Stimulated activated CD8-positive, alpha-beta memory T cell treated with anti-CD3 and anti-CD28 coated beads, Interleukin-15, amount 100 ng/mL, for 1 hour (primary cell): ENCODE data around the gene IL9R.
"Not testable (repeated sequence)": the region's sequence is repeated elsewhere in the genome, so short reads cannot be mapped to it uniquely, and the experiment has no call there.

ENCODE experiments used
- DNase-seq: peaks from one replicate; pipeline ENCODE4 v3.0.0-alpha.2; 2020; ENCODE audit warnings: low read depth

IL9R gene

DNA sequence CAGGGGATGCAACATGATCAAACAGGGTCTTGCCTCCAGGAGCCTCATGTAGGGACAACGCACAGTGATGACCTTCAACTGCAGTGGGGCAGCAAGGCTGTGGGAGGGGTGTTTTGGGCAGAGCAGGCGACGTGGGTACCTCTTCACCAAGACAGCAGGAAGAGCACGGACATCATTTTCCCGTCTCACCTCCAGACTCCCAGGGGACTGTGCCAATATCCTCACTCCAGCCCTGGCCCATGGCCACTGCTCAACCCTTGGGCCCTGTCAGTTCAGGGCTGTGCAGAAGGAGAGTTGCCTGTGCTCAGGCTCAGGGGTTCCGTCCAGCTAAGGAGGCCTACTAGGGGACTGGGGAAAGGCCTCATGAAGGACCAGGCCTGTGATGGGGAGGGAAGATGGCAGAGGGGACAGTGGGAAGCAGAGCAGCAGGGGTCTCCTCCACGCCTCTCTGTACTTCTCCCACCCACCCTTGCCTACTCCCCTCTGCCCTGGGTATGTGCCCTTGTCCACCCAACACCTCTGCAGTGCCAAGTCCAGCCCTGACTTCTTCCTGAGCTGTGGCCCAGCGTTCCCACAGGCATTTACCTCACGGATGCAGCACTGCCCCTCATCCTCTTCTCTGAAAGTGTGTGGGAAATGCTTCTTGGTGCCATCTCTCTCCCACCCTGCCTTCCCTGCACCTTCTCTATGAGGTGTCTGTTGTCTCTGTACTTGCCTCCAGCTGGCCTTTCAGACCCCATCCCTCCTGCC, 1.4 kb downstream of the IL9R start:
- no peak for DNase-seq

DNA sequence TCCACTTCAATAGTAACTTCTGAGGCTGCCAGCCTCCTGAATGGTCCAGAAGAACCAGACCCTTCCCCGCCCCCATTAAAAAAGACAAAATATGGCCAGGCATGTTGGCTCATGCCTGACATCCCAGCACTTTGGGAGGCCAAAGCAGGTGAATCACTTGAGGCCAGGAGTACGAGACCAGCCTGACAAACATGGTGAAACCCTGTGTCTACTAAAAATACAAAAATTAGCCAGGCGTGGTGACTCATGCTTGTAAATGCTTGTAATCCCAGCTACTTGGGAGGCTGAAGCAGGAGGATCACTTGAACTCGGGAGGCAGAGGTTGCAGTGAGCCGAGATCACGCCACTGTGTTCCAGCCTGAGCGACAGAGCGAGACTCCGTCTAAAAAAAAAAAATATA, 2.3 kb downstream of the IL9R start:
- not testable (repeated sequence) for DNase-seq

DNA sequence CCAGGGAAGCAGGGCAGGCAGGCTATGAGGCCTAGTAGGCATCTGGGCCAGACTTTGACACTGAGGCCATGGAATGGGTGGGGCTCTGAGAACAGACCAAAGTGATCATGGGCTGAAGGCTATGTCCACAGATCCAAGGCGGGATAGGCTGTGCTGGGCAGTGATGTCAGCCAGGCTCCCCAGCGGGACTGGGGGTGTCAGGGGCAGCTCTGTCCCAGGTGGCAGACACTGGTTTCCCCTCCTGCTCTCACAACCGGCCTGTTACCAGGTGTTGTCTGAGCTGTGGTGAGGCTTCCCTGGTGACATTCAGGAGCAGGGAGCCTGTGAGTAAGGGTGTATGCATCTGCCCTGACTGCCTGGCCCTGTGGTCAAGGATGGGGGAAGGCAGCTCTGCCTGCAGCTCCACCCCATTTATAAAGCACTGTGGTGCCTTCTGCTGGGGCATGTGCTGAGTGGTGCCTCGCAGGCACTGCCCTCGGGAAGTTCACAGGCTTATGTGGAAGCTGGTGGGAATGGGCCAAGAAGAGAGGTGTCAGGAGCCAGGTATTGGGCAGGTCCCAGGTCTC, 2.9 kb downstream of the IL9R start:
- no peak for DNase-seq

DNA sequence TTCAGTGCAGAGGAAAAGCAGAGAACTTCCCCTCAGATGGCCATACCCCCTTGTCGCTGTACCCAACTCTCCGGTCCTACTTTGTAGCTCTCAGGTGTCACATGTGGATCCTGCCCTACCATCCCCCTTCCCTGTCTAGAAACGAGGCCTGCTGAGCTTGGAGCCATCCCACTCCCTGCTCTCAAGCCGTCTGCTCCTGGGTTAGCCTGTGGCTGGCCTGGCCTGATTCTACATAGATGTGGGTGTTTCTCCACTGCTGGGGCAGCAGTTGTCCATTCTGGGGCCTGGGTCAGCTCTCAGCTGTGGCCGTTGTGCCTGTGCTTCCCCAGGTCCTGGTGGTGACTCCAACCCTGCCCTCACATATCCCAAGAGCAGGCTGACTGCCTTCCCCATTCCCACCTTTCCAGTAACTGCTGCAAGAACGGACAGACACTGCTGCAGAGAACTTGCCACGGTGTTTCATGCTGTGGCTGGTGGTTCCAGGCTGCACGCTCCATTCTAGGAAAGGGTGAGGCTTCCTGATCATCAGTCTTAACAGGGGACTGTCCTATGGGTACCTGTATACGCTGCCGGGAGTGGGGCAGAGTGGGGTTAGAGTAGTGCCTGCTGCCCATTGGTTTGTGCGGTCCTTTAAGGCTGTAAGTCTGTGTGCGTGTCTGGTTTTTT, 3.6 kb downstream of the IL9R start:
- no peak for DNase-seq

DNA sequence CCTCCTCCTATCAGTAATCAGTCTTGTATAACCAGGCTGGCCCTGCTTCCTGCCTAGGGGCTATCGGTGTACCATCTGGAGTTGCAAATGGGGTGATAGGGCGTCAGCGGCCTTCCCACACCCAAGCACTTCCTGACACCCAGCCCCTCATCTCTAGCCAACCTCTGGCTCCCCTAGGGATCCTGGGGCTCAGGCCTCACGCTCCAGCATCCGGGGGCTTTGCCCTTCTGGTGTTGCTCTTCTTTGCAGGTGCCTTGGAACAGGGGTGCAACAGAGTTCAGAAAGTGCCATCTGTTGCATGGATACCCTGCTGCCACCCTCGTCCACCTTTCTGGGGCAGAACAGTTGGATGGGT, 4.1 kb downstream of the IL9R start:
- DNase-seq = no peak

DNA sequence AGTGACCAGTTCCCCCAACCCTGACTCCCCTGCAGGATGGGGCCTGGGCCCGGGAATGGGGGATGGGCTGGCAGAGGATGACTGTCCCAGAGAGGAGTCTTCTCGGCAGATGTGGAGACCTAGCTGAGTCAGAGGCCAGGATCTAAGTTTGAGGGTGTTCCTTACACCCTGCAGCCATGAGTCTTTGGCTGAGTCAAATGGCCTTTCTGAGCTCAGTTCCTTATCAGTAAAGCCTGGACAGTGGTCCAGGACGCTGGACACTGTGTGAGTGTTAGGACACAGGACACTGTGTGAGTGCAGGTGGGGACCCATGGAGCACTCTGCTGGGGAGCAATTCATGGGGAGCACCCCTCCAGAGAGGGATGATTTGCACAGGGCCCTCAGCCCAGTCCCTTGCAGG, 5.0 kb downstream of the IL9R start:
- no peak for DNase-seq

DNA sequence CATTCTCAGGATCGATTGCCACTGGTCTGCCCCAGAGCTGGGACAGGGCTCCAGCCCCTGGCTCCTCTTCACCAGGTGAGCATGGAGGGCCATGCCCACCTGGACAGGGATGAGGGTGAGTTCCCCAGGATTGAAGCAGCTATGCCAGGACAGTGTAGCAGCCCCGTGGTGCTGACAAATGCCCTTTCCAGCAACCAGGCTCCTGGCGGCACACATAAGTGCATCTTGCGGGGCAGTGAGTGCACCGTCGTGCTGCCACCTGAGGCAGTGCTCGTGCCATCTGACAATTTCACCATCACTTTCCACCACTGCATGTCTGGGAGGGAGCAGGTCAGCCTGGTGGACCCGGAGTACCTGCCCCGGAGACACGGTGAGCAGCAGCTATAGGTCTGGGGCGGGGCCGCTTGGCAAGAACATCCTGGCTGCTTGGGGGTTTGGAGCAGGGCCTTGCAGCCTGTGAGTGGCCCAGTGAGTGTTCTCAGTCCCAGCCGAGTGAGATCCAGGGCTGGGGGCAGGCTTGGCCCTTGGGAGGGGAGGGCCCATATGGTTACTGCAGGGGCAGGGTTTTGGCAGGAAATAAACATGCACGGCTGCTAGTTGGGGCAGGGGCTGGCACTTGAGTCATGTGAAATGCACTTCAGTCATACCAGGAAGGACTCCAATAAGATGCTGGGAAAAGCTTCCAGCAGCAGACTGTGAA, 6.1 kb downstream of the IL9R start:
- DNase-seq = no peak

DNA sequence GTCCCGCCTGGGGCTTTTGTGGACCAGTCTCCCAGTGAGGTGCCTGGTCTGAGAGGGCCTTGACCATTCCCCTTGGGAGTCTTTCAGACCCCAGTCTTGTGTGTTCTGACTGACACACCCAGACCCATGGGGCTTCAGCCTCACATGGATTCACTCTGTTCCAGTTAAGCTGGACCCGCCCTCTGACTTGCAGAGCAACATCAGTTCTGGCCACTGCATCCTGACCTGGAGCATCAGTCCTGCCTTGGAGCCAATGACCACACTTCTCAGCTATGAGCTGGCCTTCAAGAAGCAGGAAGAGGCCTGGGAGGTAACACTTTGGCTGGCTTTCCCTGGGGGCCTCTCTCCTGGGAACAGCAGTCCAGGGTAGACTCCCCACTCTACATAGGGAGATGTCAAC, 6.8 kb downstream of the IL9R start:
- no peak for DNase-seq

DNA sequence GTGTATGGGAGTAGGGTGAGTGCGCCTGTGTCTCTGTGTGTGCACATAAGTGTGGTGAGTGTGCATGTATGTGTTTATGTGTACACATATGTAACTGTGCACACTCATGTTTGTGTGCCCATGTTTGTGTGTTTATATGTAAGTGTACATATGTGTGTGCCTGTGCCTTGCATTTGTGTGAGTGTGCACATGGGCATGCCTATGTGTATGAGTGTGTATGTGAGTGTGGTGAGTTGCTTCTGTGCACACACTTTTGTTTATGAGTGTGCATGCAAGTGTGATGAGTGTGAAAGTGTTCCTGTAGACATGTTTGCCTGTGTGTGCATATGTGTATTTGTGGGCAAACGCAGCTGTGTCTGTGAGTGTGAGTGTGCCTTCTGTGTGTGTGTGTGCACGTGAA, 7.2 kb downstream of the IL9R start:
- DNase-seq = no peak

DNA sequence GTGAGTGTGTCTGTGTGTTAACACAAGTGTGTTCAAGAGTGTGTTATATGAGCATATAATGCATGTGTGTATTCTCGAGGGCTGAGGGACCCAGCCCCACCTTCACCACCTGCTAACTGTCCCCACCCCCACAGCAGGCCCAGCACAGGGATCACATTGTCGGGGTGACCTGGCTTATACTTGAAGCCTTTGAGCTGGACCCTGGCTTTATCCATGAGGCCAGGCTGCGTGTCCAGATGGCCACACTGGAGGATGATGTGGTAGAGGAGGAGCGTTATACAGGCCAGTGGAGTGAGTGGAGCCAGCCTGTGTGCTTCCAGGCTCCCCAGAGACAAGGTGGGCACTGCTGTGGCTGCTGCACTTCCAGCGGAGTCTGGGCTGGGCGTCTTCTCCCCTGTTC, 7.6 kb downstream of the IL9R start:
- no peak for DNase-seq

DNA sequence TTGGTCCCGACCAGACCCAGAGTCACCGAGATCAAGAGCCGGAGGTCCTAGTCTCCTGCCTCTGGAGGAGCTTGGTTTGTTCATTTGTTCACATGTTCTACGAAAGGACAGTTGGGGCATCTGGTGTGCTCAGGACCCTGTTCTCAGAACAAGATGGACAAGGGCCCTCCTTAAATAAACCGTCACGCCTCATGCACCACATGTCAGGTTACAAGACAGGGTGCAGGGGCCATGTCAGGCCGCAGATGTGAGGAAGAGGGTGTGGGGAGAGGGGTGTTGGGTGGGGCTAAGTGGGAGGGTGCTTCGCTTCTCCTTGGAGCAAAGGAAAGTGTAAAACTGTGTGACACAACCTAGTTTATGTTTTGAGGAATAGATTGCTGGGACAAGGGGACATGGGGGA, 9.0 kb downstream of the IL9R start:
- not testable (repeated sequence) for DNase-seq

DNA sequence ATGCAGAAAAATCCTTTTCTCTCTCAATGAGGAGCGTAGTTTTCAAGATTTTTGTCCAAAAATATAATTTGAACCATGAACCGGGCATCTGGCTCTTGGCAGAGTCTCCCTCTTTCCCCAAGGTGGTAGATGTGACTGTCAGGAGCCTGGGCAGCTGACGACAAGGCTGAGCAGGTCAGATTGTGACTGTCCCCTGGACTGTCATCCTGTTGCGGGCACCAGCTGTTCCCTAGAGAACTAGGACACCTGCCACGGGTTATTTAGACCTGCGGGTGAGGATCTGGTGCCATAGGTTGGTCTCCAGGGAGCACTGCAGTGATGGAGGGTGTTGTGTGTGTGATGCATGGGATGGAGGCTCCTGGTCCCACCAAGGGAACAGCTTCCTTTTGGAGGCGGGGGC, 10.9 kb downstream of the IL9R start:
- not testable (repeated sequence) for DNase-seq

DNA sequence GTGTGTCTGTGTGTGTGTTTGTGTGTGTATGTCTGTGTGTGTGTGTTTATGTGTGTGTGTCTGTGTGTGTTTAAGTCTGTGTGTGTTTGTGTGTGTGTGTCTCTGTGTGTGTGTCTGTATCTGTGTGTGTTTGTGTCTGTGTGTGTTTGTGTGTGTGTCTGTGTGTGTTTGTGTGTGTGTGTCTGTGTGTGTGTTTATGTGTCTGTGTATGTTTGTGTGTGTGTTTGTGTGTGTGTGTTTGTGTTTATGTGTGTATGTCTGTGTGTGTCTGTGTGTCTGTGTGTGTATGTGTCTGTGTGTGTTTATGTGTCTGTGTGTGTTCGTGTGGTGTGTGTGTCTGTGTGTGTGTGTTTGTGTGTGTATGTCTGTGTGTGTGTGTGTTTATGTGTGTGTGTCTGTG, 11.4 kb downstream of the IL9R start:
- DNase-seq = no peak

DNA sequence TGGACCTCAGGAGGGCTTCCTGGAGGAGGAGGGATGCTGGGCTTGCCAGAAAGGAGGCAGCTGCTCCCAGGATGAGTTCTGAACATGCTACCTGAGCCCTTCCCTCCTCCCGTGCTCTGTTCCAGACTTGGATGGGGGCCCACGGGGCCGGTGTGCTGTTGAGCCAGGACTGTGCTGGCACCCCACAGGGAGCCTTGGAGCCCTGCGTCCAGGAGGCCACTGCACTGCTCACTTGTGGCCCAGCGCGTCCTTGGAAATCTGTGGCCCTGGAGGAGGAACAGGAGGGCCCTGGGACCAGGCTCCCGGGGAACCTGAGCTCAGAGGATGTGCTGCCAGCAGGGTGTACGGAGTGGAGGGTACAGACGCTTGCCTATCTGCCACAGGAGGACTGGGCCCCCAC, 12.2 kb downstream of the IL9R start:
- not testable (repeated sequence) for DNase-seq

DNA sequence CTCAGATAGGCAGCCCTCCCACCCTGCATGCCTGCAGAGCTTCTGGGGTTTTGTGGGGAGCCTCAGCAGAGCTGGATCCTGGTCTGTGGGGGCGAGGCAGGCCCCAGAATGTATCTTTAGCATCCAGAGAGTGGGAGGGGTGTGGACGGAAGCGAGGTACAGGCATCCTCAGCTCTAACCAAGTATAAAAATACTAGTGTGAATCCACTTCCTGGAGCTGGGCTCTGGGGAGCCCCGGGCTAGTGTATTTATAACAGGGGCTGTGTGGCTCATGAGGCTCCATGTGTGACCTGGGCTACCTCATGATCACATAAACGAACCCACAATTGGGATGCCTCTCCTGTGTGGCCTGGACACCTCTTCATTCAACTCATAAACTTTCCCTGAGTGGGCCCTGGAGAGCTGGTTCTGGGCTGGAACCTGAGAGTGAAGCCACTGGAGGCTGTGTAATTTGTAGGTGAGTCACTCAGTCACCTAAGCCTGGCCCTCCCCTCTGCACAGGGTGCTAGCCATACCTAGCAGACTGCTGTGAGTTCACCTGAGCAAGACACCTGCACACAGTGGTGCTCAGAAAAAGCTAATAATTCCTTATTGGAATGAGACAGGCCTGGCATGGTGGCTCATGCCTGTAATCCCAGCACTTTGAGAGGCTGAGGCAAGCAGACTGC, 15.9 kb downstream of the IL9R start:
- not testable (repeated sequence) for DNase-seq

DNA sequence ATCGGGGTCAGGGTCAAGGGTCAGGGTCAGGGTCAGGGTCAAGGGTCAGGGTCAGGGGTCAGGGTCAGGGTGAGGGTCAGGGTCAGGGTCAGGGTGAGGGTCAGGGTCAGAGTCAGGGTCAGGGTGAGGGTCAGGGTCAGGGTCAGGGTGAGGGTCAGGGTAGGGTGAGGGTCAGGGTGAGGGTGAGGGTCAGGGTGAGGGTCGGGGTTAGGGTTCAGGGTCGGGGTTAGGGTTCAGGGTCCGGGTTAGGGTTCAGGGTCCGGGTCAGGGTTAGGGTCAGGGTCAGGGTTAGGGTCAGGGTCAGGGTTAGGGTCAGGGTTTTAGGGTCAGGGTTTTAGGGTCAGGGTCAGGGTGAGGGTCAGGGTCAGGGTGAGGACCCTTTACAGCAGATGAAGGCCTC, 22.4 kb downstream of the IL9R start:
- DNase-seq = not testable (repeated sequence)

DNA sequence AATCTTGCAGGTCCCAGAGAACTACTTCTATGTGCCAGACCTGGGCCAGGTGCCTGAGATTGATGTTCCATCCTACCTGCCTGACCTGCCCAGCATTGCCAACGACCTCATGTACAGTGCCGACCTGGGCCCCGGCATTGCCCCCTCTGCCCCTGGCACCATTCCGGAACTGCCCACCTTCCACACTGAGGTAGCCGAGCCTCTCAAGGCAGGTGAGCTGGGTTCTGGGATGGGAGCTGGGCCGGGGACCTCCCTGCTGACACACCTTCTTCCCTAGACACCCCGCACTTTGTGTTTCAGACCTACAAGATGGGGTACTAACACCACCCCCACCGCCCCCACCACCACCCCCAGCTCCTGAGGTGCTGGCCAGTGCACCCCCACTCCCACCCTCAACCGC, 25.5 kb downstream of the IL9R start:
- DNase-seq = not testable (repeated sequence)

DNA sequence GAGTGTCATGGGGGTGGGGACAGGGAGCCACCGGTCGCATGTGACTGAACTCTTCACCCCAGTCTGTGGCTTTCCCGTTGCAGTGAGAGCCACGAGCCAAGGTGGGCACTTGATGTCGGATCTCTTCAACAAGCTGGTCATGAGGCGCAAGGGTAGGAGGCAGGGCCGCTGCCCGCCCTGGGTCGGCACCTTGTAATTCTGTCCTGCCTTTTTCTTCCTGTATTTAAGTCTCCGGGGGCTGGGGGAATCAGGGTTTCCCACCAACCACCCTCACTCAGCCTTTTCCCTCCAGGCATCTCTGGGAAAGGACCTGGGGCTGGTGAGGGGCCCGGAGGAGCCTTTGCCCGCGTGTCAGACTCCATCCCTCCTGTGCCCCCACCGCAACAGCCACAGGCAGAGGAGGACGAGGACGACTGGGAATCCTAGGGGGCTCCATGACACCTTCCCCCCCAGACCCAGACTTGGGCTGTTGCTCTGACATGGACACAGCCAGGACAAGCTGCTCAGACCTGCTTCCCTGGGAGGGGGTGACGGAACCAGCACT, 27.5 kb downstream of the IL9R start:
- not testable (repeated sequence) for DNase-seq

DNA sequence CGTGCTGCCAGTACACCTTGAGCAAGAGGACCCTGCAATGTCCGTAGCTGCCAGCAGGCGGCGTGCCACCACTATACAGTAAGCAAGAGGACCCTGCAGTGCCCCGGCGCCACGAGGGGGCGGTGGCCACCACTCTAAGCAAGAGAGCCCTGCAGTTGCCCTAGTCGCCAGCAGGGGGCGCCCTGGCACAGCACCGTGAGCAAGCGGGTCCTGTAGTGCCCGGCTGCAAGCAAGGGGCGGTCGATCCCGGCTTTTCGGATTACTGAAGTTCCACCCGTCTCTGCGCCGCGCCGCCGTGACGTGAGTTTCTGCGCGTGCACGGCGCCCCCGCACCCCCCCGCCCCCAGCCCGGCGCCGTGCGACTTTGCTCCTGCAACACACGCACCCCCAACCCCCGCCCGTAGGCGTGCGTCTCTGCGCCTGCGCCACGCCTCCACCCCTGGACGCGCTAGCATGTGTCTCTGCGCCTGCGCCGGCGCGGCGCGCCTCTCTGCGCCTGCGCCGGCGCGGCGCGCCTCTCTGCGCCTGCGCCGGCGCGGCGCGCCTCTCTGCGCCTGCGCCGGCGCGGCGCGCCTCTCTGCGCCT, 31.2 kb downstream of the IL9R start:
- DNase-seq = not testable (repeated sequence)

DNA sequence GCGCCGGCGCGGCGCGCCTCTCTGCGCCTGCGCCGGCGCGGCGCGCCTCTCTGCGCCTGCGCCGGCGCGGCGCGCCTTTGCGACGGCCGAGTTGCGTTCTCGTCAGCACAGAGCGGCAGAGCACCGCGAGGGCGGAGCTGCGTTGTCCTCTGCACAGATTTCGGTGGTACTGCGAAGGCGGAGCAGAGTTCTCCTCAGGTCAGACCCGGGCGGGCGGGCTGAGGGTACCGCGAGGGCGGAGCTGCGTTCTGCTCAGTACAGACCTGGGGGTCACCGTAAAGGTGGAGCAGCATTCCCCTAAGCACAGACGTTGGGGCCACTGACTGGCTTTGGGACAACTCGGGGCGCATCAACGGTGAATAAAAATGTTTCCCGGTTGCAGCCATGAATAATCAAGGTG, 31.8 kb downstream of the IL9R start:
- not testable (repeated sequence) for DNase-seq

DNA sequence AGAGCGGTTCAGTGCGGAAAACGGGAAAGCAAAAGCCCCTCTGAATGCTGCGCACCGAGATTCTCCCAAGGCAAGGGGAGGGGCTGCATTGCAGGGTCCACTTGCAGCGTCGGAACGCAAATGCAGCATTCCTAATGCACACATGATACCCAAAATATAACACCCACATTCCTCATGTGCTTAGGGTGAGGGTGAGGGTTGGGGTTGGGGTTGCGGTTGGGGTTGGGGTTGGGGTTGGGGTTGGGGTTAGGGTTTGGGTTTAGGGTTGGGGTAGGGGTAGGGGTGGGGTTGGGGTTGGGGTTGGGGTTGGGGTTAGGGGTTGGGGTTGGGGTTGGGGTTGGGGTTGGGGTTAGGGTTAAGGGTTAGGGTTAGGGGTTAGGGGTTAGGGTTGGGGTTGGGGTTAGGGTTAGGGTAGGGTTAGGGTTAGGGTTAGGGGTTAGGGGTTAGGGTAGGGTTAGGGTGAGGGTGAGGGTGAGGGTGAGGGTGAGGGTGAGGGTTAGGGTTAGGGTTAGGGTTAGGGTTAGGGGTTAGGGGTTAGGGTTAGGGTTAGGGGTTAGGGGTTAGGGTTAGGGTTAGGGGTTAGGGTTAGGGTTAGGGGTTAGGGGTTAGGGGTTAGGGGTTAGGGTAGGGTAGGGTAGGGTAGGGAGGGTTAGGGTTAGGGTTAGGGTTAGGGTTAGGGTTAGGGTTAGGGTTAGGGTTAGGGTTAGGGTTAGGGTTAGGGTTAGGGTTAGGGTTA, 32.4 kb downstream of the IL9R start:
- DNase-seq = not testable (repeated sequence)
